ENCODE measurements around the gene ZNF492. TPM values are rescaled to one million over a fixed set of nuclear protein-coding genes. Genes with fewer than 3 reads are reported as not detected.

ZNF492 gene
- polyA plus RNA-seq, 1 of the 3 experiments (the other 2 are of a cell fraction), result 0.28 TPM

DNA sequence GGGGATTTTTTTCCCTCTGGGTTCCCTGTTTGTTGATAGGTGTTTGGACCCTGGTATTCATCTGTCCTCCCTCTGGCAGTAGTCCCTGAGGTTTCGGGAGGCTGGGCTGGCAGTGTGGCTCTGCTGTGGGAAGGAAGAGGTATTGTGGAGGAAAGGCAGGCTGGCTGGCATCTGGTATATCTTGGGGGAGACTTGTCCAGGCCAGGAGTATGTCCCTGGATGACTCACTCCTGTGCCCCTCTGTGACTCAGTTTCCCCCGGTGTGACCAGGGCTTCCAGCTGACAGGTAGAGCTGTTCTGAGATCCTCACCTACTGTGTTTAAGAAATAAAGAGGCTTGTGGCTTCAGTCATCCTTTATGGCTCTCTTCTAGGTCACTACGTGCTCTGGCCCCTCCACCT, 14.2 kb upstream of the ZNF492 start:
- Histone ChIP-seq H3K9me2 (no peaks in the 10 kb centered on the region), H3K4me3 (ENCODE audit: low read depth in 2 of 2, low read length in 1 of 2) (no peak overlapping the region), H3K36me3 (replicated peaks in 1 of 2; ENCODE audit: control insufficient read depth in 1 of 2, insufficient read depth in 2 of 2, low read length in 1 of 2) (no peaks in the 10 kb centered on the region), H3K27me3 (ENCODE audit: insufficient read depth) (no peaks in the 10 kb centered on the region), H2AFZ (ENCODE audit: low read depth) (no peak overlapping the region), H3K4me2 (no peak overlapping the region), H3F3A (replicated peaks; ENCODE audit: insufficient read depth) (no peaks in the 10 kb centered on the region), H4K20me1 (ENCODE audit: insufficient read depth) (no peaks in the 10 kb centered on the region), H3K9ac (no peak overlapping the region), H3K79me2 (ENCODE audit: insufficient read depth) (no peaks in the 10 kb centered on the region), H3K27ac (ENCODE audit: low read depth in 2 of 2, low read length in 1 of 2) (no peak overlapping the region), H3K9me3 (no peaks in the 10 kb centered on the region), H3K4me1 (ENCODE audit: control insufficient read depth in 1 of 2, insufficient read depth in 2 of 2, low read depth in 1 of 2, low read length in 1 of 2) (no peaks in the 10 kb centered on the region; a peak in 1 of 4 replicates)
- 17% methylated on average over 3 of the region's 3 CpGs for WGBS (ENCODE audit: low lambda C conversion rate)
- DNase-seq, result no peak
- CTCF ChIA-PET, result no interaction called here
- POLR2A ChIA-PET, result no interaction called here
- no peak for TF ChIP-seq GABPA (IDR thresholded peaks at IDR 0.05; ENCODE audit: low read depth)
- TF ChIP-seq TAF1 (IDR thresholded peaks at IDR 0.05; ENCODE audit: borderline replicate concordance, low read depth, low read length), result no peak
- no peak for TF ChIP-seq FOXJ3 (CRISPR knock-in tag; IDR thresholded peaks at IDR 0.05)
- TF ChIP-seq JUND (IDR thresholded peaks at IDR 0.05), result no peak
- TF ChIP-seq EP300 (IDR thresholded peaks at IDR 0.05; ENCODE audit: borderline replicate concordance in 1 of 2, low read depth in 1 of 2, low read length in 1 of 2), result no peak
- TF ChIP-seq, protein P1, sequence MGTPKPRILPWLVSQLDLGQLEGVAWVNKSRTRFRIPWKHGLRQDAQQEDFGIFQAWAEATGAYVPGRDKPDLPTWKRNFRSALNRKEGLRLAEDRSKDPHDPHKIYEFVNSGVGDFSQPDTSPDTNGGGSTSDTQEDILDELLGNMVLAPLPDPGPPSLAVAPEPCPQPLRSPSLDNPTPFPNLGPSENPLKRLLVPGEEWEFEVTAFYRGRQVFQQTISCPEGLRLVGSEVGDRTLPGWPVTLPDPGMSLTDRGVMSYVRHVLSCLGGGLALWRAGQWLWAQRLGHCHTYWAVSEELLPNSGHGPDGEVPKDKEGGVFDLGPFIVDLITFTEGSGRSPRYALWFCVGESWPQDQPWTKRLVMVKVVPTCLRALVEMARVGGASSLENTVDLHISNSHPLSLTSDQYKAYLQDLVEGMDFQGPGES (IDR thresholded peaks at IDR 0.05; ENCODE audit: low read depth, low read length), result no peak
- TF ChIP-seq RCOR1 (IDR thresholded peaks at IDR 0.05; ENCODE audit: low read length), result no peak

DNA sequence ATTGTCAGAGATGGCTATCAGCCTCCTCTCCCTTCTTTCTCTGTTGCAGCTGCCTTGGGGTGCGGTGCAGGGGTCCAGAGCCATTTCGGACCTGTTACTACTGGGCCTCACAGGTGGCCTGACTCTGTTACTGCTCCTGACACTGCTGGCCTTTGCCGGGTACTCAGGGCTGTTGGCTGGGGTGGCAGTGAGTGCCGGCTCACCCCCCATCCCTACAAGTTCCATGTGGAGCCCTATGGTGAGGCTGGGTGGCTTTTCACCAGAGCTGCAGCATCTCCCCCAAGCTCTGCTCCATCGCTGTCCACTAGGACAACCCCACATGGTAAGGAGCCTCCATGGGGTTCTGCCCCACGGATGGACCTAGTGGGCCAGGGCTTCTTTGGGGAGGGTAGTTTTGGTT, 13.7 kb upstream of the ZNF492 start:
- Histone ChIP-seq H3K9me2 (no peaks in the 10 kb centered on the region), H3K27me3 (ENCODE audit: insufficient read depth) (no peaks in the 10 kb centered on the region), H2AFZ (ENCODE audit: low read depth) (no peak overlapping the region), H3K4me3 (ENCODE audit: low read depth in 2 of 2, low read length in 1 of 2) (no peak overlapping the region), H3K4me1 (ENCODE audit: control insufficient read depth in 1 of 2, insufficient read depth in 2 of 2, low read depth in 1 of 2, low read length in 1 of 2) (no peaks in the 10 kb centered on the region; a peak in 1 of 4 replicates), H3K4me2 (no peak overlapping the region), H3K9me3 (no peaks in the 10 kb centered on the region), H3K36me3 (replicated peaks in 1 of 2; ENCODE audit: control insufficient read depth in 1 of 2, insufficient read depth in 2 of 2, low read length in 1 of 2) (no peaks in the 10 kb centered on the region), H3F3A (replicated peaks; ENCODE audit: insufficient read depth) (no peaks in the 10 kb centered on the region), H4K20me1 (ENCODE audit: insufficient read depth) (no peaks in the 10 kb centered on the region), H3K9ac (no peak overlapping the region), H3K79me2 (ENCODE audit: insufficient read depth) (no peaks in the 10 kb centered on the region), H3K27ac (ENCODE audit: low read depth in 2 of 2, low read length in 1 of 2) (no peak overlapping the region)
- no peak for TF ChIP-seq FOSL2 (IDR thresholded peaks at IDR 0.05; ENCODE audit: borderline replicate concordance, low read depth)
- TF ChIP-seq, protein P2, sequence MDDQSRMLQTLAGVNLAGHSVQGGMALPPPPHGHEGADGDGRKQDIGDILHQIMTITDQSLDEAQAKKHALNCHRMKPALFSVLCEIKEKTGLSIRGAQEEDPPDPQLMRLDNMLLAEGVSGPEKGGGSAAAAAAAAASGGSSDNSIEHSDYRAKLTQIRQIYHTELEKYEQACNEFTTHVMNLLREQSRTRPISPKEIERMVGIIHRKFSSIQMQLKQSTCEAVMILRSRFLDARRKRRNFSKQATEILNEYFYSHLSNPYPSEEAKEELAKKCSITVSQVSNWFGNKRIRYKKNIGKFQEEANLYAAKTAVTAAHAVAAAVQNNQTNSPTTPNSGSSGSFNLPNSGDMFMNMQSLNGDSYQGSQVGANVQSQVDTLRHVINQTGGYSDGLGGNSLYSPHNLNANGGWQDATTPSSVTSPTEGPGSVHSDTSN (IDR thresholded peaks at IDR 0.05), result no peak
- TF ChIP-seq FOXM1 (IDR thresholded peaks at IDR 0.05; ENCODE audit: low read depth), result no peak
- no peak for TF ChIP-seq RCOR1 (IDR thresholded peaks at IDR 0.05; ENCODE audit: low read length)
- TF ChIP-seq RXRA (IDR thresholded peaks at IDR 0.05; ENCODE audit: borderline replicate concordance, low read depth), result no peak
- no peak for TF ChIP-seq NFIC (IDR thresholded peaks at IDR 0.05; ENCODE audit: borderline replicate concordance)
- no peak for TF ChIP-seq YY1 (IDR thresholded peaks at IDR 0.05; ENCODE audit: low read depth)
- TF ChIP-seq, protein P3, sequence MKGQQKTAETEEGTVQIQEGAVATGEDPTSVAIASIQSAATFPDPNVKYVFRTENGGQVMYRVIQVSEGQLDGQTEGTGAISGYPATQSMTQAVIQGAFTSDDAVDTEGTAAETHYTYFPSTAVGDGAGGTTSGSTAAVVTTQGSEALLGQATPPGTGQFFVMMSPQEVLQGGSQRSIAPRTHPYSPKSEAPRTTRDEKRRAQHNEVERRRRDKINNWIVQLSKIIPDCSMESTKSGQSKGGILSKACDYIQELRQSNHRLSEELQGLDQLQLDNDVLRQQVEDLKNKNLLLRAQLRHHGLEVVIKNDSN (IDR thresholded peaks at IDR 0.05; ENCODE audit: borderline replicate concordance, low read depth), result no peak
- no peak for TF ChIP-seq SIN3A (IDR thresholded peaks at IDR 0.05; ENCODE audit: borderline replicate concordance, low read depth, low read length)
- TF ChIP-seq, protein P4, sequence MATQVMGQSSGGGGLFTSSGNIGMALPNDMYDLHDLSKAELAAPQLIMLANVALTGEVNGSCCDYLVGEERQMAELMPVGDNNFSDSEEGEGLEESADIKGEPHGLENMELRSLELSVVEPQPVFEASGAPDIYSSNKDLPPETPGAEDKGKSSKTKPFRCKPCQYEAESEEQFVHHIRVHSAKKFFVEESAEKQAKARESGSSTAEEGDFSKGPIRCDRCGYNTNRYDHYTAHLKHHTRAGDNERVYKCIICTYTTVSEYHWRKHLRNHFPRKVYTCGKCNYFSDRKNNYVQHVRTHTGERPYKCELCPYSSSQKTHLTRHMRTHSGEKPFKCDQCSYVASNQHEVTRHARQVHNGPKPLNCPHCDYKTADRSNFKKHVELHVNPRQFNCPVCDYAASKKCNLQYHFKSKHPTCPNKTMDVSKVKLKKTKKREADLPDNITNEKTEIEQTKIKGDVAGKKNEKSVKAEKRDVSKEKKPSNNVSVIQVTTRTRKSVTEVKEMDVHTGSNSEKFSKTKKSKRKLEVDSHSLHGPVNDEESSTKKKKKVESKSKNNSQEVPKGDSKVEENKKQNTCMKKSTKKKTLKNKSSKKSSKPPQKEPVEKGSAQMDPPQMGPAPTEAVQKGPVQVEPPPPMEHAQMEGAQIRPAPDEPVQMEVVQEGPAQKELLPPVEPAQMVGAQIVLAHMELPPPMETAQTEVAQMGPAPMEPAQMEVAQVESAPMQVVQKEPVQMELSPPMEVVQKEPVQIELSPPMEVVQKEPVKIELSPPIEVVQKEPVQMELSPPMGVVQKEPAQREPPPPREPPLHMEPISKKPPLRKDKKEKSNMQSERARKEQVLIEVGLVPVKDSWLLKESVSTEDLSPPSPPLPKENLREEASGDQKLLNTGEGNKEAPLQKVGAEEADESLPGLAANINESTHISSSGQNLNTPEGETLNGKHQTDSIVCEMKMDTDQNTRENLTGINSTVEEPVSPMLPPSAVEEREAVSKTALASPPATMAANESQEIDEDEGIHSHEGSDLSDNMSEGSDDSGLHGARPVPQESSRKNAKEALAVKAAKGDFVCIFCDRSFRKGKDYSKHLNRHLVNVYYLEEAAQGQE (IDR thresholded peaks at IDR 0.05; ENCODE audit: low read depth, low read length), result no peak
- TF ChIP-seq RAD21 (IDR thresholded peaks at IDR 0.05; ENCODE audit: low read length), result no peak
- TF ChIP-seq NRF1 (IDR thresholded peaks at IDR 0.05; ENCODE audit: low read depth, low read length), result no peak
- no peak for TF ChIP-seq ELF1 (IDR thresholded peaks at IDR 0.05)
- TF ChIP-seq GATA2 (CRISPR knock-in tag; IDR thresholded peaks at IDR 0.05), result no peak
- no peak for TF ChIP-seq RFX5 (IDR thresholded peaks at IDR 0.05; ENCODE audit: low read length)
- TF ChIP-seq CHD2 (IDR thresholded peaks at IDR 0.05; ENCODE audit: low read length, partially characterized antibody), result no peak
- no peak for TF ChIP-seq POLR2AphosphoS5 (IDR thresholded peaks at IDR 0.05; ENCODE audit: low read depth, low read length)
- TF ChIP-seq MEF2A (IDR thresholded peaks at IDR 0.05; ENCODE audit: borderline replicate concordance, low read depth), result no peak
- no peak for DNase-seq
- POLR2A ChIA-PET, result no interaction called here
- CTCF ChIA-PET, result interaction anchor here (0.6 kb wide), 1 partner anchor 841 kb away, joined by 3 read pairs; no protein-coding TSS in a partner anchor
- WGBS (ENCODE audit: low lambda C conversion rate), result 0% methylated on average over 1 of the region's 6 CpGs
